ENCODE results near the gene ZBTB49. TPM values are rescaled to one million over a fixed set of nuclear protein-coding genes. Genes with fewer than 3 reads are reported as not detected.

Gene ZBTB49
- total RNA-seq = 1 to 10 TPM; 2.9 to 6.7 (median 4.7) TPM
- polyA plus RNA-seq = 1 to 10 TPM; 1.1 to 2.0 TPM
- long read RNA-seq, donor 1, partial matches to known transcripts = 0 of 3 reads
- long read RNA-seq, donor 1, other reads (novel, unspliced or antisense) = 1 of 3 reads
- long read RNA-seq, donor 2, partial matches to known transcripts = 2 of 7 reads
- long read RNA-seq, donor 2, other reads (novel, unspliced or antisense) = 2 of 7 reads
- long read RNA-seq, donor 3, partial matches to known transcripts = 0 of 6 reads
- long read RNA-seq, donor 3, other reads (novel, unspliced or antisense) = 3 of 6 reads

DNA sequence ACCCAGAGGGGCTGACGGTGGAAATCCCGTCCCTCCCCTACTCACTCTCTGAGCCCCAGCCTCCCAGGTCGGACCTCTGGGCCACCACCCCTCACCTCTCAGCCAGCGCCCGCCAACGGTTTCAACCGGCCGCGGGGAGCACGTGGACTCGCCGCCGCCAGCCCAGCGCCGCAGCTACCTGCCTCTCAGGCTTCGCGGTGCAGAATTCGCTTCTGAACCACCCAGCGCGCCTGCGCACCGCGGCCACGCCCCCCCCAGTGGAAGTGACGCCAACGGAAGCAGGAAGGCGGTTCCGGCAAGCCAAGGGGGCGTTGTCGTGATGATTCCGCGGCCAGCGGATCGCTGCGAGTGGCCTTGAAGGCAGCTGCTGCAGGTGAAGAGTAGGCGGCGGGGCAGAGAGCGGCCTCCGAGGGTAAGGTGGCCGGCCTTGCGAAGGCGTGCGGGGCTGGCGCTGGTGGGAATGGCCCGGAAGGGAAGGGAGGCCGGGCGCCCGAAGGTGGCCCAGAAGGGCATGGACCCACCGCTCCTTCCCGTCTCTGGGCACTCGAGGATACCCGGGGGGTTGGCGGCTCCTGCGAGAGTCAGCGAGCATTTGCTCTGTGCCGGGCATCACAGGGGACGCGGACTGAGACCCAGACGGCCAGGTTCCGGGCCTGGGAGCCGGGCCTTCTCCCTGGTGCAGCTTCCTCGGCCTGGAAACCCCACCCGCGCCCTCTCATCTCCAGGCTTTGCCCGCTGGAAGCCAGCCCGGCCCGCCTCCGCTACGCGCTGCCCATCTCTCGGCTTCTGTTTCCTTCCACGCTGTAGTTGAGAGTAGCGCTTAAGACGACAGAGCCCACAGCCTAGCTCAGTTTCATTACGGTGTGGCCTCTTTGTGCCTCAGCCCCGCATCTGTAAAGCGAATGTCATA, at the start of gene ZBTB49, which contains the start of gene LYAR:
TSS of gene ZBTB49 (plus strand) at position 311 of the 910 bp plus-strand sequence. CDS start 9,695 bp downstream, outside the sequence.
TSS of gene LYAR (minus strand) at position 214 of the 910 bp plus-strand sequence. CDS start 6,412 bp downstream, outside the sequence.
- Histone ChIP-seq H3K4me1 (peaks cover 0 to 50% (median 24%) of the 10 kb centered on the region in 12 donors), H3K9me3 (no peaks in the 10 kb centered on the region), H3K27ac (peak within 1 kb of the TSS in 11 of 12 donors; percentile 77 to 88 (median 84)), H3K27me3 (no peaks in the 10 kb centered on the region), H3K36me3 (peaks cover 0 to 22% (median 5%) of the 10 kb centered on the region in 9 donors), H3K4me3 (peak within 1 kb of the TSS; percentile 65 to 97 (median 88))
- WGBS, 4 donors = 0 to 1% (median 0%) methylated on average over 35 to 77 of the region's 77 CpGs
- intact Hi-C loops (cut with DNase I) = loop anchor here in 5 of 10 donors (2.0 to 5.0 kb wide), 3 partner anchors 38 to 43 kb away; partner anchors contain the start of gene TMEM128 (in 4 of the 5)
- peak in 1 of 2 donors; percentile 71 for TF ChIP-seq POLR2A (IDR thresholded peaks at IDR 0.05)
- peak in 2 of 12 donors; percentile 11 to 12 for TF ChIP-seq CTCF (IDR thresholded peaks at IDR 0.05)
- peak; percentile 91 to 97 (median 95) for DNase-seq
- peak; percentile 90 to 98 (median 96) for ATAC-seq

GRCh38 chr4:4245172-4245571, 44.9 kb upstream of the ZBTB49 start:
- TF ChIP-seq POLR2A (IDR thresholded peaks at IDR 0.05) (no peak), CTCF (IDR thresholded peaks at IDR 0.05) (no peak)
- Histone ChIP-seq H3K4me1 (peaks cover 0 to 28% (median 17%) of the 10 kb centered on the region in 12 donors), H3K4me3 (no peak overlapping the region), H3K9me3 (no peaks in the 10 kb centered on the region), H3K27me3 (no peaks in the 10 kb centered on the region), H3K36me3 (peaks cover 0 to 61% (median 57%) of the 10 kb centered on the region in 9 donors), H3K27ac (no peak overlapping the region)
- DNase-seq = no peak
- ATAC-seq = no peak
- intact Hi-C loops (cut with DNase I) = loop anchor here in 3 of 10 donors (5.0 kb wide), 2 partner anchors 42 to 47 kb away; partner anchors contain the start of genes LYAR (in 1 of the 3) and ZBTB49 (in 1 of the 3)
- WGBS, 4 donors = 93 to 98% (median 95%) methylated on average over 1 of the region's 1 CpG

DNA sequence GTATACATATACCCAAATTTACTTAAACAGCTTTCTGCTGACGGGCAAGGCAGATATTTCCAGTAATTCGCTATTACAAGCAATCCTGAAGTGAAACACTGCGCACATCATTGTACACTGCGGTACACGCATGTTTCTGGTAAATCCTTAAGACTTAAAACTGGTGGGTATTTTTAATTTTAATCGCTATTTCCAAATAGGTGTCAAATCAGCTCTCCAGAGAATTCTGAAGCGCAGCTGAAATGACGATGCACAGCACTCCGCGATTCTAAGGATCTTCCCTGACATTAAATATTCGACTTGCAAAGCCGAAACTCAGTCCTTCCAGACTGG, 42.4 kb upstream of the ZBTB49 start:
- ATAC-seq (peak in 1 of 4 donors; percentile 4), DNase-seq (no peak)
- Histone ChIP-seq H3K4me1 (peaks cover 0 to 28% (median 17%) of the 10 kb centered on the region in 12 donors), H3K4me3 (peak overlapping the region; percentile 57 to 96 (median 74)), H3K27me3 (no peaks in the 10 kb centered on the region), H3K27ac (peak overlapping the region; percentile 80 to 99 (median 91)), H3K9me3 (no peaks in the 10 kb centered on the region), H3K36me3 (peaks cover 0 to 37% (median 33%) of the 10 kb centered on the region in 9 donors)
- TF ChIP-seq CTCF (IDR thresholded peaks at IDR 0.05) (no peak), POLR2A (IDR thresholded peaks at IDR 0.05) (no peak)
- WGBS, 4 donors = 0 to 2% (median 1%) methylated on average over 12 of the region's 12 CpGs
- intact Hi-C loops (cut with DNase I) = loop anchor here in 4 of 10 donors (2.0 to 5.0 kb wide), 3 partner anchors 40 to 45 kb away; partner anchors contain the start of genes LYAR (in 2 of the 4) and ZBTB49 (in 2 of the 4)
